Hematopoietic multipotent progenitor cell treated with erythropoietin and hydrocortisone succinate and interleukin-3 and kit ligand, for 17 days (in vitro differentiated cells): ENCODE data around the gene LRP3.
"Not testable (repeated sequence)": the region's sequence is repeated elsewhere in the genome, so short reads cannot be mapped to it uniquely, and the experiment has no call there.

Source experiments
- DNase-seq: peaks from one replicate; pipeline ENCODE4 v3.0.0-alpha.2; 2015; ENCODE audit warnings: low spot score

Gene LRP3

GRCh38 chr19:33175886-33176669 is 18.1 kb upstream of the LRP3 start:
- DNase-seq = no peak

GRCh38 chr19:33176670-33177416 is 17.3 kb upstream of the LRP3 start:
- peak; percentile 99 for DNase-seq

GRCh38 chr19:33177417-33177979 is 16.6 kb upstream of the LRP3 start:
- DNase-seq = no peak

- DNase-seq = no peak
Measured at GRCh38 chr19:33186431-33187182, 7.5 kb upstream of the LRP3 start.

GRCh38 chr19:33187183-33187540 is 7.0 kb upstream of the LRP3 start:
- DNase-seq = no peak

- DNase-seq = no peak
Measured at GRCh38 chr19:33189453-33189852, 4.7 kb upstream of the LRP3 start.

GRCh38 chr19:33191092-33191491 is 3.0 kb upstream of the LRP3 start:
- DNase-seq = not testable (repeated sequence)

GRCh38 chr19:33191501-33191900 is 2.6 kb upstream of the LRP3 start:
- no peak for DNase-seq

- no peak for DNase-seq
Measured at GRCh38 chr19:33192010-33192409, 2.1 kb upstream of the LRP3 start.

- no peak for DNase-seq
Measured at GRCh38 chr19:33193269-33193864, 763 bp upstream of the LRP3 start.

- no peak for DNase-seq
Measured at GRCh38 chr19:33194532-33194885, 379 bp downstream of the LRP3 start.

- no peak for DNase-seq
Measured at GRCh38 chr19:33194886-33195644, 935 bp downstream of the LRP3 start.

GRCh38 chr19:33195645-33196347 is 1.7 kb downstream of the LRP3 start:
- DNase-seq = no peak

- no peak for DNase-seq
Measured at GRCh38 chr19:33196446-33197193, 2.5 kb downstream of the LRP3 start.

- no peak for DNase-seq
Measured at GRCh38 chr19:33197591-33198000, 3.5 kb downstream of the LRP3 start.

- no peak for DNase-seq
Measured at GRCh38 chr19:33198169-33198568, 4.0 kb downstream of the LRP3 start.

GRCh38 chr19:33199441-33200265 is 5.5 kb downstream of the LRP3 start:
- DNase-seq = no peak

GRCh38 chr19:33201473-33201872 is 7.3 kb downstream of the LRP3 start:
- DNase-seq = no peak

- DNase-seq = no peak
Measured at GRCh38 chr19:33201886-33202545, 7.9 kb downstream of the LRP3 start.
